OCI-LY3 (cell line): ENCODE measurements around the gene SBNO2.

Source experiments
- H2AFZ ChIP-seq: fragments of 200-600, 300-600 bp; shearing (Covaris generic); 2 replicates; pipeline ENCODE4 v1.6.0; 2014; ENCODE audit warnings: antibody characterized with exemption, low read depth, low read length
- H3K27ac ChIP-seq: fragments of 200-600, 300-600 bp; sonication (generic); 2 replicates; pipeline ENCODE4 v1.5.1; 2014; ENCODE audit warnings: mild to moderate bottlenecking, low read length, moderate library complexity, mixed read lengths
- H3K27me3 ChIP-seq: fragments of 200-600, 300-600 bp; sonication (generic); 2 replicates; pipeline ENCODE4 v1.6.1; 2014; ENCODE audit warnings: low read depth, low read length, mixed read lengths
- H3K36me3 ChIP-seq: fragments of 200-600, 300-600 bp; sonication (generic); replicated peaks from 2 replicates; pipeline ENCODE3; 2014; ENCODE audit warnings: low read depth, low read length, mixed read lengths
- H3K4me1 ChIP-seq: fragments of 300-600, 200-600 bp; sonication (generic); 2 replicates; pipeline ENCODE4 v1.6.1; 2014; ENCODE audit warnings: low read length, mixed read lengths
- H3K4me2 ChIP-seq: fragments of 200-600, 300-600 bp; sonication (generic); 2 replicates; pipeline ENCODE4 v1.6.1; 2014; ENCODE audit warnings: low read length, mixed read lengths
- H3K4me3 ChIP-seq: fragments of 300-600, 200-600 bp; sonication (generic); 2 replicates; pipeline ENCODE4 v1.5.1; 2014; ENCODE audit warnings: antibody characterized with exemption, mild to moderate bottlenecking, low read length, moderate library complexity
- H3K79me2 ChIP-seq: fragments of 300-600, 200-600 bp; shearing (Covaris generic); 2 replicates; pipeline ENCODE4 v1.6.1; 2014; ENCODE audit warnings: mild to moderate bottlenecking, low read length, mixed read lengths
- H3K9ac ChIP-seq: fragments of 300-600, 200-600 bp; shearing (Covaris generic); 2 replicates; pipeline ENCODE4 v1.6.0; 2014; ENCODE audit warnings: mild to moderate bottlenecking, low read length, moderate library complexity
- H3K9me3 ChIP-seq: fragments of 200-600, 300-600 bp; shearing (Covaris generic); 2 replicates; pipeline ENCODE4 v1.6.1; 2014; ENCODE audit warnings: low read length, mixed read lengths; ENCODE audit not compliant: insufficient read depth
- H4K20me1 ChIP-seq: fragments of 200-600, 300-600 bp; sonication (generic); 2 replicates; pipeline ENCODE4 v1.6.1; 2016; ENCODE audit warnings: low read length, mixed read lengths; ENCODE audit not compliant: insufficient read depth
- CTCF ChIP-seq: fragments of 200-600, 300-600 bp; sonication (generic); IDR thresholded peaks from 2 replicates; pipeline ENCODE4 v1.5.1; 2014; ENCODE audit warnings: antibody characterized with exemption, low read length, low read depth
- EZH2phosphoT487 ChIP-seq: fragments of 200-600 bp; shearing (Covaris generic); IDR thresholded peaks from 2 replicates; pipeline ENCODE4 v1.6.1; 2018; ENCODE audit warnings: antibody characterized with exemption, mixed run types, low read depth

SBNO2 gene

GRCh38 chr19:1103132-1103707 is 70.8 kb downstream of the SBNO2 start:
- Histone ChIP-seq H2AFZ (no peak overlapping the region), H3K9me3 (peaks cover 3% of the 10 kb centered on the region; the same call in 1 of the 2 replicates), H3K27ac (peak overlapping the region; percentile 58), H3K4me2 (peak overlapping the region; percentile 91), H3K36me3 (peaks cover 24% of the 10 kb centered on the region), H3K27me3 (no peaks in the 10 kb centered on the region), H4K20me1 (peaks cover 30% of the 10 kb centered on the region), H3K4me3 (peak overlapping the region; percentile 73), H3K9ac (peak overlapping the region; percentile 51; the same call in 1 of the 2 replicates), H3K79me2 (peaks cover 16% of the 10 kb centered on the region), H3K4me1 (peaks cover 42% of the 10 kb centered on the region)
- no peak for TF ChIP-seq CTCF
- no peak for TF ChIP-seq EZH2phosphoT487

- Histone ChIP-seq H4K20me1 (peaks cover 26% of the 10 kb centered on the region), H2AFZ (no peak overlapping the region), H3K4me3 (peak overlapping the region; percentile 12; the same call in 1 of the 2 replicates), H3K79me2 (peaks cover 16% of the 10 kb centered on the region), H3K9me3 (peaks cover 3% of the 10 kb centered on the region; the same call in 1 of the 2 replicates), H3K4me1 (peaks cover 38% of the 10 kb centered on the region), H3K4me2 (peak overlapping the region; percentile 91), H3K27me3 (no peaks in the 10 kb centered on the region), H3K36me3 (peaks cover 21% of the 10 kb centered on the region), H3K27ac (peak overlapping the region; percentile 58), H3K9ac (peak overlapping the region; percentile 3; the same call in 1 of the 2 replicates)
- no peak for TF ChIP-seq CTCF
- TF ChIP-seq EZH2phosphoT487 = no peak
Observed at GRCh38 chr19:1102407-1103131, 71.5 kb downstream of the SBNO2 start.

- peaks cover 15% of the 10 kb centered on the region for H4K20me1 ChIP-seq
- peaks cover 10% of the 10 kb centered on the region for H3K36me3 ChIP-seq
- no peak overlapping the region for H3K27ac ChIP-seq
- no peak overlapping the region for H3K9ac ChIP-seq
- H3K4me3 ChIP-seq = no peak overlapping the region
- H3K4me2 ChIP-seq = no peak overlapping the region
- peaks cover 29% of the 10 kb centered on the region for H3K4me1 ChIP-seq
- no peaks in the 10 kb centered on the region for H3K27me3 ChIP-seq
- peaks cover 16% of the 10 kb centered on the region for H3K79me2 ChIP-seq
- peaks cover 3% of the 10 kb centered on the region; the same call in 1 of the 2 replicates for H3K9me3 ChIP-seq
- TF ChIP-seq CTCF (no peak), EZH2phosphoT487 (no peak)
- no peak overlapping the region for H2AFZ ChIP-seq
Observed at GRCh38 chr19:1101337-1101698, 72.8 kb downstream of the SBNO2 start.

GRCh38 chr19:1098177-1099051 is 75.7 kb downstream of the SBNO2 start:
- no peak overlapping the region for H3K4me3 ChIP-seq
- H4K20me1 ChIP-seq = peaks cover 13% of the 10 kb centered on the region
- H3K9ac ChIP-seq = no peak overlapping the region
- peaks cover 3% of the 10 kb centered on the region; the same call in 1 of the 2 replicates for H3K9me3 ChIP-seq
- no peak overlapping the region for H2AFZ ChIP-seq
- no peaks in the 10 kb centered on the region for H3K27me3 ChIP-seq
- peaks cover 39% of the 10 kb centered on the region for H3K4me1 ChIP-seq
- peaks cover 18% of the 10 kb centered on the region for H3K79me2 ChIP-seq
- H3K4me2 ChIP-seq = no peak overlapping the region
- peaks cover 9% of the 10 kb centered on the region for H3K36me3 ChIP-seq
- TF ChIP-seq EZH2phosphoT487 = no peak
- no peak for TF ChIP-seq CTCF
- no peak overlapping the region for H3K27ac ChIP-seq
